Measurements from ENCODE around the gene TLR9. TPM values are rescaled to one million over a fixed set of nuclear protein-coding genes. Genes with fewer than 3 reads are reported as not detected.
A peak's percentile ranks its signal among the peaks of the same experiment; 100 is the strongest.

TLR9 gene
- total RNA-seq, 1 experiment from 2014 or later, result 0.14 TPM

- H3K27me3 Mint-ChIP-seq (ENCODE audit: unreplicated experiment), result no peaks in the 10 kb centered on the region
- CTCF ChIA-PET, result interaction anchor here (0.6 kb wide), 1 partner anchor 145 kb away, joined by 4 read pairs; no protein-coding TSS in a partner anchor
- no TSS peak for BruUV-seq (replicated peaks)
- H3K27ac Mint-ChIP-seq (ENCODE audit: unreplicated experiment), result peak overlapping the region; percentile 41
- peaks cover 51% of the 10 kb centered on the region for H3K36me3 Mint-ChIP-seq (ENCODE audit: insufficient read depth, unreplicated experiment)
- H3K4me3 Mint-ChIP-seq (ENCODE audit: low read depth, unreplicated experiment), result peak overlapping the region; percentile 26
- H3K9me3 Mint-ChIP-seq (ENCODE audit: low read depth, unreplicated experiment), result no peaks in the 10 kb centered on the region
- intact Hi-C loops (cut with micrococcal nuclease; ENCODE audit: unreplicated experiment), result no loop called here
- TF ChIP-seq, protein P1, sequence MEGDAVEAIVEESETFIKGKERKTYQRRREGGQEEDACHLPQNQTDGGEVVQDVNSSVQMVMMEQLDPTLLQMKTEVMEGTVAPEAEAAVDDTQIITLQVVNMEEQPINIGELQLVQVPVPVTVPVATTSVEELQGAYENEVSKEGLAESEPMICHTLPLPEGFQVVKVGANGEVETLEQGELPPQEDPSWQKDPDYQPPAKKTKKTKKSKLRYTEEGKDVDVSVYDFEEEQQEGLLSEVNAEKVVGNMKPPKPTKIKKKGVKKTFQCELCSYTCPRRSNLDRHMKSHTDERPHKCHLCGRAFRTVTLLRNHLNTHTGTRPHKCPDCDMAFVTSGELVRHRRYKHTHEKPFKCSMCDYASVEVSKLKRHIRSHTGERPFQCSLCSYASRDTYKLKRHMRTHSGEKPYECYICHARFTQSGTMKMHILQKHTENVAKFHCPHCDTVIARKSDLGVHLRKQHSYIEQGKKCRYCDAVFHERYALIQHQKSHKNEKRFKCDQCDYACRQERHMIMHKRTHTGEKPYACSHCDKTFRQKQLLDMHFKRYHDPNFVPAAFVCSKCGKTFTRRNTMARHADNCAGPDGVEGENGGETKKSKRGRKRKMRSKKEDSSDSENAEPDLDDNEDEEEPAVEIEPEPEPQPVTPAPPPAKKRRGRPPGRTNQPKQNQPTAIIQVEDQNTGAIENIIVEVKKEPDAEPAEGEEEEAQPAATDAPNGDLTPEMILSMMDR (IDR thresholded peaks at IDR 0.05; ENCODE audit: unreplicated experiment), result no peak
- peaks cover 22% of the 10 kb centered on the region for H3K4me1 Mint-ChIP-seq (ENCODE audit: low read depth, unreplicated experiment)
- peak; percentile 52 for DNase-seq
These were observed 18.6 kb upstream of the TLR9 start for GRCh38 chr3:52243791-52244628.

GRCh38 chr3:52242039-52242438 is 16.6 kb upstream of the TLR9 start:
- intact Hi-C loops (cut with micrococcal nuclease; ENCODE audit: unreplicated experiment), result no loop called here
- no TSS peak for BruUV-seq (replicated peaks)
- TF ChIP-seq, protein P1 (IDR thresholded peaks at IDR 0.05; ENCODE audit: unreplicated experiment), result no peak

GRCh38 chr3:52240886-52241370 is 15.5 kb upstream of the TLR9 start:
- TF ChIP-seq, protein P1 (IDR thresholded peaks at IDR 0.05; ENCODE audit: unreplicated experiment), result no peak
- no peak for DNase-seq
- BruUV-seq (replicated peaks), result no TSS peak
- Mint-ChIP-seq H3K9me3 (ENCODE audit: low read depth, unreplicated experiment) (no peaks in the 10 kb centered on the region), H3K4me3 (ENCODE audit: low read depth, unreplicated experiment) (peak overlapping the region; percentile 87), H3K4me1 (ENCODE audit: low read depth, unreplicated experiment) (peaks cover 22% of the 10 kb centered on the region), H3K27me3 (ENCODE audit: unreplicated experiment) (no peaks in the 10 kb centered on the region), H3K36me3 (ENCODE audit: insufficient read depth, unreplicated experiment) (peaks cover 50% of the 10 kb centered on the region), H3K27ac (ENCODE audit: unreplicated experiment) (peak overlapping the region; percentile 89)
- CTCF ChIA-PET, result interaction anchor here (0.5 to 1.2 kb wide), 5 partner anchors 9 to 98 kb away, joined by 4 to 6 read pairs (median 4); no protein-coding TSS in a partner anchor
- intact Hi-C loops (cut with micrococcal nuclease; ENCODE audit: unreplicated experiment), result no loop called here

More at GRCh38 chr3:52242039-52242438, 16.6 kb upstream of the TLR9 start:
- CTCF ChIA-PET, result no interaction called here
- Mint-ChIP-seq H3K36me3 (ENCODE audit: insufficient read depth, unreplicated experiment) (peaks cover 54% of the 10 kb centered on the region), H3K4me3 (ENCODE audit: low read depth, unreplicated experiment) (no peak overlapping the region), H3K27ac (ENCODE audit: unreplicated experiment) (no peak overlapping the region), H3K9me3 (ENCODE audit: low read depth, unreplicated experiment) (no peaks in the 10 kb centered on the region), H3K27me3 (ENCODE audit: unreplicated experiment) (no peaks in the 10 kb centered on the region), H3K4me1 (ENCODE audit: low read depth, unreplicated experiment) (peaks cover 22% of the 10 kb centered on the region)
- DNase-seq, result no peak

GRCh38 chr3:52240059-52240885 is 14.8 kb upstream of the TLR9 start:
- intact Hi-C loops (cut with micrococcal nuclease; ENCODE audit: unreplicated experiment), result no loop called here
- Mint-ChIP-seq H3K9me3 (ENCODE audit: low read depth, unreplicated experiment) (no peaks in the 10 kb centered on the region), H3K36me3 (ENCODE audit: insufficient read depth, unreplicated experiment) (peaks cover 48% of the 10 kb centered on the region), H3K4me1 (ENCODE audit: low read depth, unreplicated experiment) (peaks cover 22% of the 10 kb centered on the region), H3K27ac (ENCODE audit: unreplicated experiment) (peak overlapping the region; percentile 89), H3K27me3 (ENCODE audit: unreplicated experiment) (no peaks in the 10 kb centered on the region), H3K4me3 (ENCODE audit: low read depth, unreplicated experiment) (peak overlapping the region; percentile 87)
- CTCF ChIA-PET, result interaction anchor here (0.5 to 1.2 kb wide), 5 partner anchors 8 to 99 kb away, joined by 4 to 6 read pairs (median 4); no protein-coding TSS in a partner anchor
- no TSS peak for BruUV-seq (replicated peaks)
- TF ChIP-seq, protein P1 (IDR thresholded peaks at IDR 0.05; ENCODE audit: unreplicated experiment), result no peak
- DNase-seq, result peak; percentile 42
